ENCODE results near the gene GSTT4.

- TF ChIP-seq, protein P1, sequence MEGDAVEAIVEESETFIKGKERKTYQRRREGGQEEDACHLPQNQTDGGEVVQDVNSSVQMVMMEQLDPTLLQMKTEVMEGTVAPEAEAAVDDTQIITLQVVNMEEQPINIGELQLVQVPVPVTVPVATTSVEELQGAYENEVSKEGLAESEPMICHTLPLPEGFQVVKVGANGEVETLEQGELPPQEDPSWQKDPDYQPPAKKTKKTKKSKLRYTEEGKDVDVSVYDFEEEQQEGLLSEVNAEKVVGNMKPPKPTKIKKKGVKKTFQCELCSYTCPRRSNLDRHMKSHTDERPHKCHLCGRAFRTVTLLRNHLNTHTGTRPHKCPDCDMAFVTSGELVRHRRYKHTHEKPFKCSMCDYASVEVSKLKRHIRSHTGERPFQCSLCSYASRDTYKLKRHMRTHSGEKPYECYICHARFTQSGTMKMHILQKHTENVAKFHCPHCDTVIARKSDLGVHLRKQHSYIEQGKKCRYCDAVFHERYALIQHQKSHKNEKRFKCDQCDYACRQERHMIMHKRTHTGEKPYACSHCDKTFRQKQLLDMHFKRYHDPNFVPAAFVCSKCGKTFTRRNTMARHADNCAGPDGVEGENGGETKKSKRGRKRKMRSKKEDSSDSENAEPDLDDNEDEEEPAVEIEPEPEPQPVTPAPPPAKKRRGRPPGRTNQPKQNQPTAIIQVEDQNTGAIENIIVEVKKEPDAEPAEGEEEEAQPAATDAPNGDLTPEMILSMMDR (conservative IDR thresholded peaks at IDR 0.05 in 1 of 2, IDR thresholded peaks at IDR 0.05 in 1 of 2; ENCODE audit: extremely low read depth in 1 of 2, insufficient read depth in 1 of 2, low read depth in 1 of 2, low read length in 2 of 2), result no peak
- TF ChIP-seq EZH2 (IDR thresholded peaks at IDR 0.05; ENCODE audit: borderline replicate concordance, low read length), result no peak
These were observed 46.3 kb upstream of the GSTT4 start for GRCh38 chr22:24051568-24051967.

Measured in mammary epithelial cell (primary cell).